OCI-LY7 (cell line): Measurements from ENCODE around the gene OGFOD3. TPM values are rescaled to one million over a fixed set of nuclear protein-coding genes. Genes with fewer than 3 reads are reported as not detected.

Source experiments
- BruUV-seq: library from RNA; stranded (reverse); fragments of 400-500 nt; replicated peaks from 2 replicates; lab custom pipeline; 2021; lab: Mats Ljungman, UMichigan
- CTCF ChIA-PET: fragments of 300-600 bp; sonication (Branson Sonifier 250); formaldehyde crosslinking; loops from one replicate; lab custom pipeline; 2022; ENCODE audit warnings: antibody characterized with exemption; ENCODE audit not compliant: unreplicated experiment; lab: Charles Lee
- POLR2A ChIA-PET: fragments of 300-600 bp; sonication (Branson Sonifier 250); formaldehyde crosslinking; loops from one replicate; lab custom pipeline; 2022; ENCODE audit warnings: antibody characterized with exemption; lab: Charles Lee
- DNase-seq: peaks from one replicate; pipeline ENCODE4 v3.0.0-alpha.2; 2015; ENCODE audit warnings: low spot score
- H2AFZ ChIP-seq: fragments of 200-600 bp; sonication (generic), shearing (Covaris generic); 2 replicates; pipeline ENCODE4 v1.6.1; 2014; ENCODE audit warnings: mild to moderate bottlenecking, antibody characterized with exemption, low read length, moderate library complexity
- H3K27ac ChIP-seq: fragments of 200-600 bp; sonication (generic); 2 replicates; pipeline ENCODE4 v1.5.1; 2014; ENCODE audit warnings: mixed run types, low read depth, mild to moderate bottlenecking, moderate library complexity, low read length, inconsistent platforms; ENCODE audit not compliant: poor library complexity, severe bottlenecking
- H3K36me3 ChIP-seq: fragments of 200-600 bp; sonication (generic); 2 replicates; pipeline ENCODE4 v1.6.1; 2014; ENCODE audit warnings: mild to moderate bottlenecking, antibody characterized with exemption, low read length, moderate library complexity, mixed read lengths; ENCODE audit not compliant: insufficient read depth
- H3K4me1 ChIP-seq: fragments of 200-600 bp; sonication (generic); 2 replicates; pipeline ENCODE4 v1.5.1; 2014; ENCODE audit warnings: mild to moderate bottlenecking, low read length; ENCODE audit not compliant: insufficient read depth, poor library complexity, severe bottlenecking
- H3K4me2 ChIP-seq: fragments of 200-600 bp; sonication (generic); 2 replicates; pipeline ENCODE4 v1.6.1; 2014; ENCODE audit warnings: mild to moderate bottlenecking, low read length
- H3K4me3 ChIP-seq: fragments of 200-600 bp; sonication (generic); 2 replicates; pipeline ENCODE4 v1.5.1; 2014; ENCODE audit warnings: mild to moderate bottlenecking, low read depth, low read length; ENCODE audit not compliant: poor library complexity, severe bottlenecking
- H3K79me2 ChIP-seq: fragments of 200-600 bp; sonication (generic); 2 replicates; pipeline ENCODE4 v1.6.1; 2016; ENCODE audit warnings: low read depth, mild to moderate bottlenecking, low read length, moderate library complexity, mixed read lengths; ENCODE audit not compliant: insufficient read depth
- H3K9me2 ChIP-seq: fragments of 200-600 bp; sonication (generic); 2 replicates; pipeline ENCODE4 v1.6.1; 2016; ENCODE audit warnings: mild to moderate bottlenecking, low read length, mixed read lengths; ENCODE audit not compliant: insufficient read depth
- H3K9me3 ChIP-seq: fragments of 200-600 bp; sonication (generic); 2 replicates; pipeline ENCODE4 v1.6.1; 2014; ENCODE audit warnings: mild to moderate bottlenecking, mixed run types, low read length, mixed read lengths
- H4K20me1 ChIP-seq: fragments of 200-600 bp; sonication (generic); 2 replicates; pipeline ENCODE4 v1.6.1; 2014; ENCODE audit warnings: mild to moderate bottlenecking, antibody characterized with exemption, low read length, moderate library complexity, mixed read lengths; ENCODE audit not compliant: insufficient read depth
- EZH2phosphoT487 ChIP-seq: fragments of 200-600 bp; sonication (generic); IDR thresholded peaks from 2 replicates; pipeline ENCODE4 v1.6.1; 2018; ENCODE audit warnings: low read depth, borderline replicate concordance, mild to moderate bottlenecking, mixed run types, antibody characterized with exemption, low read length, moderate library complexity, mixed read lengths
- intact Hi-C: fragments of 100-400 bp; cut with micrococcal nuclease; formaldehyde crosslinking; loops from one replicate; pipeline ENCODE4 v1.10.0; 2022; ENCODE audit not compliant: unreplicated experiment
- total RNA-seq, 2 experiments: library from RNA; depleted of rRNA in 1 of 2; stranded (reverse); fragments of >200 nt in 1 of 2; shearing (Covaris generic) in 1 of 2; gene quantifications; 2 replicates each; pipeline ENCODE4 v1.2.3, GENCODE V29; 2014 to 2022
- TF ChIP-seq, protein P1 (sequence below): fragments of 200-600 bp; sonication (generic); conservative IDR thresholded peaks from 2 replicates; pipeline ENCODE4 v1.5.1; 2014; ENCODE audit warnings: mild to moderate bottlenecking, antibody characterized with exemption, low read length, moderate library complexity, mixed read lengths

Gene OGFOD3
- total RNA-seq, 2 experiments from 2014 or later, result 55.6 to 65.2 TPM

GRCh38 chr17:82435103-82435502, 16.7 kb upstream of the OGFOD3 start:
- BruUV-seq, result no TSS peak
- TF ChIP-seq, protein P1, sequence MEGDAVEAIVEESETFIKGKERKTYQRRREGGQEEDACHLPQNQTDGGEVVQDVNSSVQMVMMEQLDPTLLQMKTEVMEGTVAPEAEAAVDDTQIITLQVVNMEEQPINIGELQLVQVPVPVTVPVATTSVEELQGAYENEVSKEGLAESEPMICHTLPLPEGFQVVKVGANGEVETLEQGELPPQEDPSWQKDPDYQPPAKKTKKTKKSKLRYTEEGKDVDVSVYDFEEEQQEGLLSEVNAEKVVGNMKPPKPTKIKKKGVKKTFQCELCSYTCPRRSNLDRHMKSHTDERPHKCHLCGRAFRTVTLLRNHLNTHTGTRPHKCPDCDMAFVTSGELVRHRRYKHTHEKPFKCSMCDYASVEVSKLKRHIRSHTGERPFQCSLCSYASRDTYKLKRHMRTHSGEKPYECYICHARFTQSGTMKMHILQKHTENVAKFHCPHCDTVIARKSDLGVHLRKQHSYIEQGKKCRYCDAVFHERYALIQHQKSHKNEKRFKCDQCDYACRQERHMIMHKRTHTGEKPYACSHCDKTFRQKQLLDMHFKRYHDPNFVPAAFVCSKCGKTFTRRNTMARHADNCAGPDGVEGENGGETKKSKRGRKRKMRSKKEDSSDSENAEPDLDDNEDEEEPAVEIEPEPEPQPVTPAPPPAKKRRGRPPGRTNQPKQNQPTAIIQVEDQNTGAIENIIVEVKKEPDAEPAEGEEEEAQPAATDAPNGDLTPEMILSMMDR, result no peak
- TF ChIP-seq EZH2phosphoT487, result no peak
- Histone ChIP-seq H3K79me2 (no peaks in the 10 kb centered on the region), H2AFZ (no peak overlapping the region), H4K20me1 (no peaks in the 10 kb centered on the region), H3K4me2 (no peak overlapping the region), H3K36me3 (peaks cover 55% of the 10 kb centered on the region), H3K27ac (no peak overlapping the region), H3K9me3 (no peaks in the 10 kb centered on the region), H3K4me3 (no peak overlapping the region), H3K9me2 (no peaks in the 10 kb centered on the region), H3K4me1 (peaks cover 11% of the 10 kb centered on the region)
- intact Hi-C loops, result no loop called here
- no peak for DNase-seq
- ChIA-PET CTCF (no interaction called here), POLR2A (no interaction called here)

DNA sequence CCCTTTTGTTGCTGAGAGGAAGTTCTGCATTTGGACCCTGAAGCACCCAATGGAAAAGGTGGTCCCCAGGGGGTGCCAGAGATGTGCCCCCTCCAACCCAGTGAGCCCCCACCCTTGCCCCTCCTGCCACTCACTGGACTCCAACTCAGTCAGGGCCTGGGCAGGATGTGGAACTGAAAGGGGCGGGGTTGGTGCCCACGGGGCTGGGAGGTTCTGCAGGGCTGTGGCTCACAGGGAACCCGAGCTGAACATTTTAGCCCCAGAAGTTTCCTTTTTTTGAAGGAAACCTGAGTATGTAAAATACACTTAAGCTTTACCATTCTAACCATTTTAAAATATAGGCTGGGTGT, 15.8 kb upstream of the OGFOD3 start:
- no peaks in the 10 kb centered on the region for H3K9me3 ChIP-seq
- H3K79me2 ChIP-seq, result no peaks in the 10 kb centered on the region
- POLR2A ChIA-PET, result interaction anchor here (0.9 kb wide), 1 partner anchor 77 kb away, joined by 3 read pairs; no protein-coding TSS in a partner anchor
- TF ChIP-seq, protein P1, result no peak
- TF ChIP-seq EZH2phosphoT487, result no peak
- H3K27ac ChIP-seq, result peak overlapping the region; percentile 34
- no peaks in the 10 kb centered on the region for H4K20me1 ChIP-seq
- intact Hi-C loops, result no loop called here
- peak; percentile 60 for DNase-seq
- H3K4me2 ChIP-seq, result peak overlapping the region; percentile 45
- H3K4me1 ChIP-seq, result peaks cover 11% of the 10 kb centered on the region
- CTCF ChIA-PET, result interaction anchor here (1.1 kb wide), 1 partner anchor 8 kb away, joined by 3 read pairs; no protein-coding TSS in a partner anchor
- peaks cover 46% of the 10 kb centered on the region for H3K36me3 ChIP-seq
- H2AFZ ChIP-seq, result no peak overlapping the region
- H3K9me2 ChIP-seq, result no peaks in the 10 kb centered on the region
- no peak overlapping the region for H3K4me3 ChIP-seq
- BruUV-seq, result no TSS peak

GRCh38 chr17:82433560-82434215, 15.3 kb upstream of the OGFOD3 start:
- H3K79me2 ChIP-seq, result no peaks in the 10 kb centered on the region
- H3K4me2 ChIP-seq, result peak overlapping the region; percentile 45
- no peak overlapping the region for H3K27ac ChIP-seq

More at GRCh38 chr17:82433560-82434215, 15.3 kb upstream of the OGFOD3 start:
- no TSS peak for BruUV-seq
- intact Hi-C loops, result no loop called here
- DNase-seq, result no peak
- TF ChIP-seq EZH2phosphoT487, result no peak
- TF ChIP-seq, protein P1, result no peak
- H3K4me1 ChIP-seq, result peaks cover 11% of the 10 kb centered on the region
- CTCF ChIA-PET, result interaction anchor here (1.1 kb wide), 1 partner anchor 8 kb away, joined by 3 read pairs; no protein-coding TSS in a partner anchor
- no peaks in the 10 kb centered on the region for H3K9me2 ChIP-seq
- no peak overlapping the region for H2AFZ ChIP-seq
- no peak overlapping the region for H3K4me3 ChIP-seq
- no peaks in the 10 kb centered on the region for H3K9me3 ChIP-seq
- no peaks in the 10 kb centered on the region for H4K20me1 ChIP-seq
- peaks cover 42% of the 10 kb centered on the region for H3K36me3 ChIP-seq
- POLR2A ChIA-PET, result interaction anchor here (0.9 kb wide), 1 partner anchor 77 kb away, joined by 3 read pairs; no protein-coding TSS in a partner anchor
